HCT116 (cell line): ENCODE data around the gene RNU1-1. TPM values are rescaled to one million over a fixed set of nuclear protein-coding genes. Genes with fewer than 3 reads are reported as not detected.
"Not testable (repeated sequence)": the region's sequence is repeated elsewhere in the genome, so short reads cannot be mapped to it uniquely, and the experiment has no call there.

Experiments used
- ATAC-seq: fragments of 200-7000 bp; cut with Tn5 transposase; 2 replicates; pipeline ENCODE4 v1.9.1; 2020; ENCODE audit warnings: mild to moderate bottlenecking, moderate library complexity
- BruUV-seq: library from RNA; stranded (reverse); fragments of 400-500 nt; replicated peaks from 2 replicates; lab custom pipeline; 2021; lab: Mats Ljungman, UMichigan
- CTCF ChIA-PET: fragments of 300-600 bp; sonication (Branson Sonifier 250); formaldehyde crosslinking; loops from one replicate; lab custom pipeline; 2021; ENCODE audit warnings: antibody characterized with exemption; lab: Charles Lee
- POLR2A ChIA-PET: fragments of 300-600, 350-600 bp; sonication (Branson Sonifier 250); formaldehyde crosslinking; loops from one replicate; lab custom pipeline; 2021; ENCODE audit warnings: antibody characterized with exemption; lab: Charles Lee
- RAD21 ChIA-PET, 2 experiments: fragments of 300-600 bp; sonication (Branson Sonifier 250); formaldehyde crosslinking; loops; one replicate each; lab custom pipeline; 2023; ENCODE audit warnings: low total read pairs in 2 of 2; ENCODE audit not compliant: uncharacterized antibody in 2 of 2, unreplicated experiment in 2 of 2, low non-redundant PET in 1 of 2; lab: Charles Lee
- DNase-seq: peaks from one replicate; pipeline ENCODE4 v3.0.0-alpha.2; 2010; ENCODE audit warnings: low read depth, low spot score
- H2AFZ ChIP-seq: fragments of 200-600 bp; shearing (Covaris generic), sonication (generic); 2 replicates; pipeline ENCODE4 v1.6.1; 2017; ENCODE audit warnings: low read depth, mixed run types, mixed read lengths, antibody characterized with exemption, low read length; ENCODE audit not compliant: poor library complexity, severe bottlenecking
- H3K27ac ChIP-seq: 2 replicates; pipeline ENCODE4 v1.5.1; 2012; ENCODE audit warnings: low read depth, low read length
- H3K27me3 ChIP-seq: fragments of 200-600 bp; sonication (generic); 2 replicates; pipeline ENCODE4 v1.6.1; 2016; ENCODE audit warnings: mixed run types, low read length, mixed read lengths; ENCODE audit not compliant: insufficient read depth
- H3K36me3 ChIP-seq, 2 experiments: fragments of 200-500 bp in 1 of 2; fragments of 200-600 bp in 1 of 2; sonication (Bioruptor generic) in 1 of 2; sonication (generic) in 1 of 2; 2 replicates each; pipeline versions ENCODE4 v1.5.1 to v1.6.1; 2014 to 2016; ENCODE audit warnings: low read length in 2 of 2, inconsistent platforms in 1 of 2, mixed read lengths in 1 of 2, mixed run types in 1 of 2; ENCODE audit not compliant: insufficient read depth in 2 of 2, control insufficient read depth in 1 of 2
- H3K4me1 ChIP-seq, 2 experiments: fragments of 200-600 bp in 1 of 2; sonication (generic) in 1 of 2; 2 replicates each; pipeline versions ENCODE4 v1.5.1 to v1.6.1; 2012 to 2017; ENCODE audit warnings: low read length in 2 of 2, inconsistent platforms in 1 of 2, mild to moderate bottlenecking in 1 of 2, mixed read lengths in 1 of 2, mixed run types in 1 of 2, moderate library complexity in 1 of 2; ENCODE audit not compliant: insufficient read depth in 2 of 2, control insufficient read depth in 1 of 2
- H3K4me2 ChIP-seq: fragments of 200-600 bp; sonication (generic); 2 replicates; pipeline ENCODE4 v1.6.1; 2017; ENCODE audit warnings: mixed run types, low read length, mixed read lengths
- H3K4me3 ChIP-seq, 2 experiments: fragments of 200-600 bp in 1 of 2; sonication (generic) in 1 of 2; replicated peaks in 1 of 2; 2 replicates each; pipeline ENCODE4 v1.5.1; 2011 to 2016; ENCODE audit warnings: low read length in 2 of 2, control low read depth in 1 of 2, low read depth in 1 of 2, mild to moderate bottlenecking in 1 of 2, mixed read lengths in 1 of 2, mixed run types in 1 of 2
- H3K79me2 ChIP-seq: fragments of 200-600 bp; sonication (generic); 2 replicates; pipeline ENCODE4 v1.6.1; 2017; ENCODE audit warnings: mild to moderate bottlenecking, mixed run types, low read length, moderate library complexity, mixed read lengths; ENCODE audit not compliant: insufficient read depth
- H3K9ac ChIP-seq: fragments of 200-600 bp; sonication (generic); 2 replicates; pipeline ENCODE4 v1.6.1; 2016; ENCODE audit warnings: low read length, mixed read lengths
- H3K9me2 ChIP-seq: fragments of 200-600 bp; sonication (generic), shearing (Covaris generic); 2 replicates; pipeline ENCODE4 v1.6.1; 2017; ENCODE audit warnings: mixed run types, mild to moderate bottlenecking, moderate library complexity; ENCODE audit not compliant: insufficient read depth
- H3K9me3 ChIP-seq, 2 experiments: fragments of 200-500 bp in 1 of 2; fragments of 200-600 bp in 1 of 2; sonication (Bioruptor generic) in 1 of 2; sonication (generic) in 1 of 2; 2 replicates each; pipeline ENCODE4 v1.6.1; 2014 to 2017; ENCODE audit warnings: low read length in 2 of 2, mixed read lengths in 2 of 2, inconsistent platforms in 1 of 2, low read depth in 1 of 2, mild to moderate bottlenecking in 1 of 2, mixed run types in 1 of 2, moderate library complexity in 1 of 2; ENCODE audit not compliant: control insufficient read depth in 1 of 2, insufficient read depth in 1 of 2
- H4K20me1 ChIP-seq: fragments of 200-600 bp; sonication (generic), shearing (Covaris generic); 2 replicates; pipeline ENCODE4 v1.6.1; 2017; ENCODE audit warnings: mixed run types, mild to moderate bottlenecking, moderate library complexity; ENCODE audit not compliant: insufficient read depth
- ATF3 ChIP-seq: IDR thresholded peaks from 2 replicates; pipeline ENCODE4 v1.6.1; 2012
- CBX3 ChIP-seq: IDR thresholded peaks from 2 replicates; pipeline ENCODE4 v1.6.1; 2012; ENCODE audit warnings: low read depth
- EGR1 ChIP-seq: IDR thresholded peaks from 2 replicates; pipeline ENCODE4 v1.6.1; 2012; ENCODE audit warnings: low read depth
- YY1 ChIP-seq: IDR thresholded peaks from 2 replicates; pipeline ENCODE4 v1.6.1; 2011; ENCODE audit warnings: low read length, low read depth, moderate library complexity, mild to moderate bottlenecking; ENCODE audit not compliant: insufficient replicate concordance; ENCODE audit errors: extremely low read depth
- intact Hi-C: fragments of 100-400 bp; cut with micrococcal nuclease; formaldehyde crosslinking; loops from 2 replicates; pipeline ENCODE4 v1.10.0; 2022
- total RNA-seq: library from RNA; stranded (reverse); gene quantifications from one replicate; pipeline ENCODE4 v1.2.1, GENCODE V29; 2021; ENCODE audit not compliant: unreplicated experiment

Gene RNU1-1
- total RNA-seq, 1 experiment from 2014 or later: 1,685 TPM

GRCh38 chr1:16545682-16546095 is 31.6 kb upstream of the RNU1-1 start:
- TSS peak; percentile 100 for BruUV-seq
- DNase-seq (peak; percentile 80), ATAC-seq (peak; percentile 94)
- RAD21 ChIA-PET, H3K27ac ChIP-seq, H3K36me3 ChIP-seq, H3K9me2 ChIP-seq, H3K9me3 ChIP-seq, H3K9ac ChIP-seq, H2AFZ ChIP-seq, H3K4me3 ChIP-seq, POLR2A ChIA-PET, CTCF ChIA-PET, H3K79me2 ChIP-seq, H4K20me1 ChIP-seq, H3K27me3 ChIP-seq, intact Hi-C loops: not testable (repeated sequence)
- TF ChIP-seq EGR1: 0 out of 2 replicates have a peak, but pooled peaks have one; percentile 60
- peak; percentile 48 for TF ChIP-seq CBX3
- peak; percentile 91 for TF ChIP-seq ATF3
- TF ChIP-seq YY1: peak; percentile 23
- H3K4me2 ChIP-seq: peak overlapping the region; percentile 51
- peaks cover 2 to 11% of the 10 kb centered on the region in 2 experiments; a peak in 3 of 4 replicates for H3K4me1 ChIP-seq

- POLR2A ChIA-PET, H3K9me2 ChIP-seq, BruUV-seq, H3K36me3 ChIP-seq, DNase-seq, H2AFZ ChIP-seq, intact Hi-C loops, H3K27ac ChIP-seq, H3K4me2 ChIP-seq, H3K9me3 ChIP-seq, RAD21 ChIA-PET, H3K4me3 ChIP-seq, CTCF ChIA-PET, H3K27me3 ChIP-seq, ATAC-seq, H3K79me2 ChIP-seq, H3K9ac ChIP-seq, H4K20me1 ChIP-seq: not testable (repeated sequence)
- H3K4me1 ChIP-seq: peaks cover 2 to 11% of the 10 kb centered on the region in 2 experiments; a peak in 3 of 4 replicates
Measured at GRCh38 chr1:16540421-16540893, 26.4 kb upstream of the RNU1-1 start.

- BruUV-seq, RAD21 ChIA-PET, H2AFZ ChIP-seq, POLR2A ChIA-PET, CTCF ChIA-PET, H3K36me3 ChIP-seq, H3K79me2 ChIP-seq, H4K20me1 ChIP-seq, H3K9me3 ChIP-seq, H3K4me2 ChIP-seq, H3K4me1 ChIP-seq, H3K9ac ChIP-seq, intact Hi-C loops, H3K4me3 ChIP-seq, ATAC-seq, H3K27ac ChIP-seq, DNase-seq, H3K9me2 ChIP-seq, H3K27me3 ChIP-seq: not testable (repeated sequence)
Measured at GRCh38 chr1:16537528-16537927, 23.4 kb upstream of the RNU1-1 start.

GRCh38 chr1:16536796-16537195 is 22.7 kb upstream of the RNU1-1 start:
- POLR2A ChIA-PET, H3K4me3 ChIP-seq, H3K4me2 ChIP-seq, H3K9ac ChIP-seq, H3K27ac ChIP-seq, CTCF ChIA-PET, intact Hi-C loops, BruUV-seq, H4K20me1 ChIP-seq, H3K9me2 ChIP-seq, ATAC-seq, RAD21 ChIA-PET, H3K27me3 ChIP-seq, DNase-seq, H3K9me3 ChIP-seq, H2AFZ ChIP-seq, H3K79me2 ChIP-seq, H3K36me3 ChIP-seq, H3K4me1 ChIP-seq: not testable (repeated sequence)
